ENCODE measurements around the gene PPP1R12B. TPM values are rescaled to one million over a fixed set of nuclear protein-coding genes. Genes with fewer than 3 reads are reported as not detected.
"Not testable (repeated sequence)": the region's sequence is repeated elsewhere in the genome, so short reads cannot be mapped to it uniquely, and the experiment has no call there.

The PPP1R12B gene
- total RNA-seq, 4 donors from 2014 or later: 68.1 to 153 (median 116) TPM

- Histone ChIP-seq H3K27ac (no peak overlapping the region), H3K36me3 (no peaks in the 10 kb centered on the region), H3K27me3 (no peaks in the 10 kb centered on the region), H3K4me1 (peaks cover 0 to 21% (median 16%) of the 10 kb centered on the region in 4 donors), H3K9me3 (no peaks in the 10 kb centered on the region), H3K4me3 (no peak overlapping the region)
- TF ChIP-seq POLR2A (IDR thresholded peaks at IDR 0.05) (no peak), CTCF (IDR thresholded peaks at IDR 0.05) (no peak), EP300 (IDR thresholded peaks at IDR 0.05) (no peak)
- no peak for DNase-seq (ENCODE audit: low spot score in 2 of 2)
- 74 to 85% methylated on average over 13 of the region's 13 CpGs for whole genome bisulfite sequencing, 2 donors
Observed at GRCh38 chr1:202616355-202616915, 267.9 kb downstream of the PPP1R12B start.

GRCh38 chr1:202619012-202619411 is 270.5 kb downstream of the PPP1R12B start:
- H3K27ac ChIP-seq; DNase-seq (ENCODE audit: low spot score in 2 of 2); H3K27me3 ChIP-seq; H3K9me3 ChIP-seq; H3K36me3 ChIP-seq; H3K4me3 ChIP-seq: not testable (repeated sequence)
- H3K4me1 ChIP-seq: peaks cover 0 to 32% (median 16%) of the 10 kb centered on the region in 4 donors
- whole genome bisulfite sequencing, 2 donors: 49 to 60% methylated on average over 11 of the region's 11 CpGs

- Histone ChIP-seq H3K27me3 (no peaks in the 10 kb centered on the region), H3K27ac (no peak overlapping the region), H3K36me3 (no peaks in the 10 kb centered on the region), H3K4me3 (no peak overlapping the region), H3K4me1 (peaks cover 0 to 32% (median 16%) of the 10 kb centered on the region in 4 donors), H3K9me3 (no peaks in the 10 kb centered on the region)
- DNase-seq (ENCODE audit: low spot score in 2 of 2): no peak
- WGBS, 2 donors: 61 to 73% methylated on average over 2 of the region's 2 CpGs
- no peak for TF ChIP-seq CTCF (IDR thresholded peaks at IDR 0.05)
- no peak for TF ChIP-seq EP300 (IDR thresholded peaks at IDR 0.05)
- no peak for TF ChIP-seq POLR2A (IDR thresholded peaks at IDR 0.05)
Observed at GRCh38 chr1:202619505-202619904, 271.0 kb downstream of the PPP1R12B start.

GRCh38 chr1:202620036-202620435 is 271.5 kb downstream of the PPP1R12B start:
- H3K27me3 ChIP-seq; H3K36me3 ChIP-seq; H3K4me3 ChIP-seq; DNase-seq (ENCODE audit: low spot score in 2 of 2); H3K27ac ChIP-seq; H3K9me3 ChIP-seq: not testable (repeated sequence)
- peaks cover 0 to 27% (median 14%) of the 10 kb centered on the region in 4 donors for H3K4me1 ChIP-seq
- 88 to 100% methylated on average over 1 of the region's 2 CpGs for WGBS, 2 donors

GRCh38 chr1:202621446-202621845 is 272.9 kb downstream of the PPP1R12B start:
- Histone ChIP-seq H3K27ac (no peak overlapping the region), H3K27me3 (no peaks in the 10 kb centered on the region), H3K4me3 (no peak overlapping the region), H3K4me1 (peaks cover 0 to 20% (median under 1%) of the 10 kb centered on the region in 4 donors), H3K36me3 (no peaks in the 10 kb centered on the region), H3K9me3 (no peaks in the 10 kb centered on the region)
- TF ChIP-seq POLR2A (IDR thresholded peaks at IDR 0.05): no peak
- no peak for TF ChIP-seq EP300 (IDR thresholded peaks at IDR 0.05)
- no peak for TF ChIP-seq CTCF (IDR thresholded peaks at IDR 0.05)
- WGBS, 2 donors: 87 to 93% methylated on average over 2 to 3 of the region's 3 CpGs
- no peak for DNase-seq (ENCODE audit: low spot score in 2 of 2)

- DNase-seq (ENCODE audit: low spot score in 2 of 2): no peak
- H3K36me3 ChIP-seq: no peaks in the 10 kb centered on the region
- H3K9me3 ChIP-seq: no peaks in the 10 kb centered on the region
- H3K27me3 ChIP-seq: no peaks in the 10 kb centered on the region
- 89 to 91% methylated on average over 8 of the region's 8 CpGs for WGBS, 2 donors
- peaks cover 0 to 20% (median 0%) of the 10 kb centered on the region in 4 donors for H3K4me1 ChIP-seq
- no peak for TF ChIP-seq CTCF (IDR thresholded peaks at IDR 0.05)
- TF ChIP-seq EP300 (IDR thresholded peaks at IDR 0.05): no peak
- TF ChIP-seq POLR2A (IDR thresholded peaks at IDR 0.05): no peak
- H3K27ac ChIP-seq: no peak overlapping the region
- H3K4me3 ChIP-seq: no peak overlapping the region
Observed at GRCh38 chr1:202622388-202622787, 273.9 kb downstream of the PPP1R12B start.
